GM21381 (cell line): ENCODE data around the gene TMPRSS11A.

ENCODE experiments used
- ATAC-seq: cut with Tn5 transposase; IDR thresholded peaks from one replicate; pipeline ENCODE4 v1.9.1; 2021; ENCODE audit warnings: mild to moderate bottlenecking, moderate library complexity; ENCODE audit not compliant: unreplicated experiment

TMPRSS11A gene

DNA sequence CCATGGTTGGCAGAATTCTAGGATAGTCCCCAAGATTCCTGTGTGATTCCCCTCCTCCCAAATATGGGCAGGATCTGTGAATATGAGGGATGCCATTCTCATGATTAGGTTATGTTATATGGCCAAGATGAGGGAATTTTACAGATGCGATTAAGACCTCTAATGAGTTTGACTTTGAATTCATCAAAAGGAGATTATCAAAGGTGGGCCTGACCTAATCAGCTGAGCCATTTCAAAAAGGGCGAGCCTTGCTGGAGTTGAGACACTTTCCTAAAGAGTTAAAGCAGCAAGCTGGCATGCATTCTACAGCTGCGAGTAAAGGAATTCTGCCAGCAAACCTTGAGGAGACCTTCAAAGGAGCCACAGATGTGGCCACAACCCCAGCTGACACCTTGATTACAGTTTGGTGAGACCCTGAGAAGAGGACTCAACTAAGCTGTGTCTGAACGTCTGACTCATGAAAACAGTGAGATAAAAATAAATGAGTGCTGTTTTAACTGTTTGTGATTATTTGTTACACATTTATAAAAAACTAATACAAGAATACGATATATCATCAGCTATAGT, 47.8 kb downstream of the TMPRSS11A start:
- no peak for ATAC-seq

DNA sequence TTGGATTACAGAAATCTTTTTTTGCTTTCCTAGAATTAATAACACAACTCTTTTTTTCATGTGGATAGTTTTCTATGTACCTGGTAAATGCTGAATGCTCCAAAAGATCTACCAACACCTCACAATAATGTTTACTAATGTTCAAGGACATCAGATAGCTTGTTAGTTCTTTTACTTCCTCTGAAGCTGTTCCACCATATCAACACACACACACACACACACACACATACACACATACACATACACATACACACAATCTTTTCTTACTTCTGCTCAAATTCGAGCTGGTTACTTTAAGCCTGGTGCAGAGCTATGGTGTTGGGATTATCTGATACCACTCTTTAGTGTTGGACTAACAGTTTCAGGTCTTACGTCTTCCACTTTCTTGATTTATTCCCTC, 51.2 kb downstream of the TMPRSS11A start:
- no peak for ATAC-seq

DNA sequence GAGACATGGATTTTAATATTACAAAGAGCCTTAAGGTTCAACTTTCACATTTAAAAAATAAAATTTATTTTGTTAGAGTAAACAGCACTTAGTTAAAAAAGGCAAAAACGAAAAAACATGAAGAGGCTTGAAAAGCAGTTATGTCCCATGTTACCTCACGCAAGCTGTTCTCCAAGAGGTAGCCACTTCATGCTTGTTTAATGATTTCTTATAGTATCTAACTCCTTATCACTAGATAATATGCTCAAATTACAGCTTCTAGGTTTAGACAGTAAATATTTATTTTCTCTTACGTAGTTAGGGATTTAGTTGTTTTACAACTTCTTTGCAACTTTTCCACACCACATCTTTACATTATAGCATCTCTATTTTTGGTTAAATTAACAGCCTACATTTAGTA, 51.7 kb downstream of the TMPRSS11A start:
- ATAC-seq = no peak

DNA sequence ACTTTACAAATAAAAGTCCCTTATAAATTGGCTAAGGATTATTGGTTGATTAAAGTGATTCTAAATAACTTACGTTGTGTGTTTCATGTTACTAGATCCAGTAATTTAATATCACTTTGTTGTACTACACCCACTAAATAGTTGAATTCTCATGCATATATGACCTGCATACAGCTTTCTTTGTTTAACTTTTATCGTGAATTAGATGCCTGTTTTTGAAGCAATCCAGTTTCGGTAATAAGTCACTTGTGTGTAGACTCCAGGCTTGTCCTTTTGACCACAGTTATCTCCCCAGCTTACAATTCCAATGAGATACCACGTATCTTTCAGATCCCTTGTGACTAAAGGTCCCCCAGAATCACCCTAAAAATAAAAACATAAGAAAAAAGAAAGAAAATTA, 52.2 kb downstream of the TMPRSS11A start:
- no peak for ATAC-seq

DNA sequence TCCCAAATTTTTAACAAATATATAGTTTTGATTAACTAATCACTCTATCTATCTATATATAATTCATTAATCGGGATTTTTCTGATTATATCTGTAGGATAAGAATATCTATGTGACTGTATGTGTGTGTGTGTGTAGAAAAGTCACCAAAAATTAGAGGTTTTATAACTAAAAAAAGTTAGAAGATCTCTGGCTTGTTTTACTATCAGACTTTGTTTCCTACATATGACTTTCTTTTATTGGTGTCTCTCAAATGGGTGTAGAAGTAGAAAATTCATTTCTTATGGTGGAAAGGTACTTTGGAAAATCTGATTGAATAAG, 52.7 kb downstream of the TMPRSS11A start:
- no peak for ATAC-seq

DNA sequence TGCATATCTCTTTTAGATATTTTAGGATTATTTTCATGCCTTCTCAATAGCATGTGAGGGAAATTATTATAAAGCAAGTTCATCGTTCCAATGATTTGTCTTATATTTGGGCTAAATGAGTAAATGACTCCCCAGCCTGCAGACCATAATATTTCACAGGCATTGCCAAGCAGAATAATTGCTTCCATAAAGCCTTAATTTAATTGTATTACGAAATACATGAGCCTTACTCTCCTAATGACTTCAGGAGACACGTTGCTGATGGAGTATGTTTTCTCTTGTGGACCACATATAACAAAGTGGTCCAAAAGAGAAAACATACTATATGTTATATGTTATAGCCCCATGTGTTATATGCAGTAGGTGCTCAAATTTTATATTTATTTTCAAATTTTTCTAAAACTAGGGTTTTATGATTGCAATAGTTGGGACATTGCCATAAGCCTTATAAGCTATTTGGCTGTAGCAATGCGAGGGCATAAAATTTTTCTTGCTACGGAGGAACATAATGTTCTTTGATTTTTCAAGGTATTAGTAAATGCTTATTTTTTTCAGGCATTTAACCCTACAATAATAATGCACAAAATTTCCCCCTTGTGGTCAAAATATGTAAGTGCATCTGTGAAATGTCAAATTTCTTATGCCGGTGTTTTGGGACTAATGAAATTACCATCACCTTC, 53.2 kb downstream of the TMPRSS11A start:
- no peak for ATAC-seq

DNA sequence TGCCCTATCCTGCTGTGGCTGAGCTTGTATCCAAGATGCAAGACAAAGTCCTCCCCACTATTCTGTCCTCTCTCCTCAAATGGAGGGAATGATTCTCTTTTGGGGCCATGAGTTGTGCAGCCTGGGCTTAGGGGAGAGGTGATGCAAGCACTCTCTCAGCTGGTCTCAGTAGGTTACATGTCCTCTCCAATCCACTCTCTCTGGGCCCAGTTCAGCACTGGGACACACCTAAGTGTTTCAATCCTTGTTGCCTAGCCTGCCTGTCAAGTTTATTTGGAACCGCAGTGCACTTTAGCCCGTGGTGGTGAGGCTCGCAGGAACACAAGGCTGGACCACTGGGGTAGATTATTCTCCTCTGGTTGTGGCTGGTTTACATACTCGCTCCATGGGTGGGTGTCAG, 55.6 kb downstream of the TMPRSS11A start:
- no peak for ATAC-seq

DNA sequence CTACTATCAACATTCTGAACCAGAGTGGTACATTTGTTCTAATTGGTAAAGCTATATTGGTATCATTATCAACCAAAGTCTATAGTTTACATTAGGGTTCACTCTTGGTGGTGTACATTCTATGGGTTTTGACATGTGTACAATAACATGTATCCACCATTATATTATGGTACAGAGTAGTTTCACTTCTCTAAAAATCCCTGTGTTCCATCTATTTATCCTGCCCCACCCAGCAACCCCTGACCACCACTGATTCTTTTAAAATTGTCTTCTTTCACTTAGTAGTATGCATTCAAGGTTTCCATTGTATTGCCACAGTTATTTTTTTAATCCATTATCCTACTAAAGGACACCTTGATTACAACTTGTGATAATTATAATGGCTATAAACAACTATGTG, 64.2 kb downstream of the TMPRSS11A start:
- ATAC-seq = no peak

DNA sequence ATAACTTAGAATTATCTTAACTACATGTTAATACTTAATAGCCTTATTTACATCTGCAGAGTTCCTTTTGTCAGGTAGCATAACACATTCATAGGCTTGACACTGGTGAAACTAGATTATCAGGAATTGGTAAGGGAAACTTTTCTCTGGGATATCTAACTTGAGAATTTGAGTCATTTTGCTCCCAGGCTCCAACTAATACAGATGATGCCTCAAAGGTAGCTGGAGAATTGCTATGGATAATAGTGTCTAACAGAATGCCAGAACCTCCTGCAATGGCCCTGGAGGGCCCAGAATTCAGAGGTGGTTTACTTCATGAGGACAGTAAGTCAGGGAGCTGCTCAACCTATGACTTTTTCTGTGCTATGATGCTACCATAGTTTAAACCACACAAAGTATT, 65.6 kb downstream of the TMPRSS11A start:
- ATAC-seq = no peak

DNA sequence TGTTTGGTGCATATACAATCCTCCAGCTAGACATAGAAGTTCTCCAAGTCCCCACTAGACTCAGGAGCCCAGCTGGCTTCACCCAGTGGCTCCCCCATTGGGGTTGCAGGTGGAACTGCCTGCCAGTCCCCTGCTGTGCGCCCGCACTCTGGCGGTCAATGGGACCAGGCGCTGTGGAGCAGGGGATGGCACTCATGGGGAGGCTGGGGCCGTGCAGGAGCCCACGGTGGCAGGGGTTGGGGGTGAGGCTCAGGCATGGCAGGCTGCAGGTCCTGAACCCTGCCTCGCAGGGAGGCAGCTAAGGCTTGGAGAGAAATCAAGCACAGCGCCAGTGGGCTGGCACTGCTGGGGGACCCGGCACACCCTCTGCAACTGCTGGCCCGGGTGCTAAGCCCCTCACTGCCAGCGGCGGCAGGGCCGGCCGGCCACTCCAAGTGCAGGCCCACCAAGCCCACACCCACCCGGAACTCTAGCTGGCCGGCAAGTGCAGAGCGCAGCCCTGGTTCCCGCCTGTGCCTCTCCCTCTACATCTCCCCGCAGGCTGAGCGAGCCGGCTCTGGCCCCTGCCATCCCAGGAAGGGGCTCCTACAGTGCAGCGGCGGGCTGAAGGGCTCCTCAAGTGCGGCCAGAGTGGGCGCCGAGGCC, 66.8 kb downstream of the TMPRSS11A start:
- no peak for ATAC-seq

DNA sequence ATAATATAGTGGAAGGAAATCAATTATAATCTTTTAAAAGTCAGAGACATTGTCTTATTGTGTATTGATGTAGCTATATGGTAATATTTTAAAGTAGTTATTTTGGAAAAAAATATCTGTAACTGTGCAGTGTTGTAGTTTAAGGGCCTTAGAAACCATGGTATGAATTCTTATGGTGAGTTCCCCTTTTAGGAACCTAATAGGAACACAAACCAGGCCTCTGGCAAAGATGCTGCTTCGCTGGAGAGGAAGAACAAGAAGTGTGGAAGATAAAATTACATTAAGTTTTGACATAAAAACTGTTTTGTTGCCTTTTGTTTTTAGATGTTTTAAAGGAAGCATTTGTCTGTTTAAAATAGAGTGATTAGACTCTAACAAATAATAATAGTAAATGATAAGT, 68.6 kb downstream of the TMPRSS11A start:
- no peak for ATAC-seq

DNA sequence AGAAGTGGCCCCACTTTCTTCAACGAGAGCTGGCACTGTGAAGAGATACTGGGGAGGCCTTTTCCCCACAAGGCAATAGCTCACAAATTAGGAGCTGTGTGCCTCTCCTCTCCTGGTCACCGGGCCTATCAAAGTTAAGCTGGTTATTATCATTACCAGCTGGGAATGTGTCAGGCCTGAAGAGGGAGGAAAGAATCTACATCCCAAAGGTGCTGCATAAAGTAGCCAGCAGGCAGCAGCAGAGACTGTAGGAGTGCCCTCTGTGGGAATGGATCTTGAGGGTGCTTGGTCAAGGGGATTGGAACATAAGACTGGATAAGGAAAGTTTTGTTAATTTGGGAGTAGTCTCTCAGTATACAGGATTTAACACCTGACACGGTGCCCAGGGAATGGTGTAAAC, 70.4 kb downstream of the TMPRSS11A start:
- ATAC-seq = no peak

DNA sequence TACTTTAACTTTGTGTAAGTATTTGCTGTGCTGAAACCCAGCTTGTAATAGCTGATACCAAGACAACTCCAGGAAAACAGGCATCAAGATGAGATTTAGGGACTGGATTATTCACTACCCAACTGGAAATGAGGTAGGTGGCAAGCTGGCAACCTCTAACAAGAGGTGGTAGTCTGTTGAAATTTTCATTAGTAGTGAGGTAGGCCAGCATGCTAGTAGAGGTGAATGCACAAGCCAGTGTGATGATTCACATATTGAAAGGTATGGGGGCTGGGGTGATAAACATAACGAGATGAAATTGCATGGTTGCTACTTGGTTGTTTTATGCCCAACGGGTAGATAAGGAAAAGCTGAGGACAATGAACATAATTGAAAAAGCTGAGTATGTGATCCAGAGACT, 71.0 kb downstream of the TMPRSS11A start:
- no peak for ATAC-seq

DNA sequence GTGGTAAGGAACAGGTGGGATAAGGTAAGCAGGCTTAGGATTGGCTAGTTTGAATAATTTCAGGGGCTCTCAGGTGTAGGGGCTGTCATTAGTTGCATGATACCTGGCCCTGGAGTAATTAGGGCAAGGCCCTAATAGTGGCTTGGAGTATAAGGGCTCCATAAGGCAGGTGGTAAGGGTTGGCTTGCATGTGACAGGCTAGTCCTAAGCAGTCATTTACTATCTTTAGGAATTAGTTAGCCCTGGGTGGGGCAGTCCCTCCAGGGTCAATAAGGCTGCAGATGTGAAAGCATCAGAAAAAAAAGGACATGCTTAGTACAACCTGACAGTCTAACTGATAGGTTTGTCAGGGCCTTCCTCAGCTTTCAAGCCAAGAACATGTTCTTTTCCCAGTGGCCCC, 71.6 kb downstream of the TMPRSS11A start:
- ATAC-seq = no peak

DNA sequence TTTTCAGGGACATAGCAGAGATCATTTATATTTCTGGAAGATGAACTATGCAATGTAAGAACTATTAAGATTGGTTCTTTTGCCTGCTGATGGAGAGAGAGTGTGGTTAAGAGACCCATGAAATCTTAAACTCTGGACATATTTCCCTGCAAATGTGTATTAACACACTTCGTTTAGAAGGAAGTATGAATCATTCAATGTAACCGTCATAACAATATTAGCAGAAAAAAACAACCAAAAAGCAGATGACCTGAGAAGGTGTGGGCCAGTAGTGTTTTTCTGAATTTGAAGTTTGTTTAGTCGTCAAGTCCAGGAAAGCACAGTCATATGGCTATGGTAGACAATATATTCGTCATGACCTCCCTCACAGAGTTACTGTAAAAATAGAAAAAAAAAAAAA, 77.0 kb downstream of the TMPRSS11A start:
- no peak for ATAC-seq

DNA sequence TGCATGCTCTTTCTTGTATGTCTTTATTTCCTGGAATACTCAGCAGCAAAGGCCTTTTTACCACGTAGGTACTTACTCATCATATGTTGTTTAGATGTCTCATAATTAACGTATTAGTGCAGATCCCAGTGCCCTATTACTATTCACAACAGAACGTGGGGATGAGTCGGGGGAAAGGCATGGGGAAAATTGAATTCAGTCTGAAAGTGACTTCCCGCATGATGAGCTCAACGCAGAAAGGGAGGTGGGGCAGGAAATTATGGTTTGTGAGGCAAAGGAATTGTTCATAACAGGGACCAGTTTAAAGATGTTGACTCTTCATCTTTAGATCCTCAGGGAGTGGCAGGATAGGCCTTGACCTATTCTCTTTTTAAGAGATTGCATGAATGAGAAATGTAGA, 77.5 kb downstream of the TMPRSS11A start:
- no peak for ATAC-seq

DNA sequence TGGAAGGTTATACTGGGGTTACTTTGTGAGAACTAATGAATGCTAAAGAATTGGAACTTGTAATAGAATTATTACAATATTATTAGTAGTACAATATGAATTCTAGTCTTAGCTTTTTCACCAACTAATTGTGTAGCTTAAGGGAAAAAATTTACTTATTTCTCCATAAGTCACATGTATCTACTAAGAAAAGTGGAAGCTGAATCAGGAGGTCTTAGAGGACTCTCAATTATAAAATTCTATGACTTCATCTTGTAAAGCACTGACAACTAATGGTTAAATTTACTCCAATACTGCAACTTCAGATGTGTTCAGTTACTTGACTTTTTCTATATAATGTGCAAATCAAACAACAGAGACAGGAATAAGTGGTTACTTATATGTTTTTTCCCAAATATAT, 78.6 kb downstream of the TMPRSS11A start:
- no peak for ATAC-seq

DNA sequence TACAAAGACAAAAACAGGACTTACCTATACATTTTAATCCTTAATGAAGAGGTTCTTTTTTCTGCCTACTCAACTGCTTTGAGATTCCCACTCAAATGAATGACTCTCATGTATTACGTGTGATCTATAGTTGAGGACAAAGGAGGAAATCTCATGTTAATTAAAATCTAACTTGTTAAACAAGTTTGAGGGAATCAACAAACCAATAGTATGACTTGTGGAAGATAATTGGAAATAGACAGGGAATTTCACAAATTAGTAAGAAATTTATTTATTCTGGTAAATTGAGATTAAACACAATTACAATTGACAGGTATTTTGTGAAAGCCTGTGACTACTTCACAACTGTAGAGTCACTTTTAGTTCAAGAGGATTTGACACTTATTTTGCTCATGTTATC, 79.4 kb downstream of the TMPRSS11A start, which contains the start of gene TMPRSS11D:
TMPRSS11D (minus strand) TSS at position 101 of the 400 bp plus-strand sequence; CDS start at position 32, 69 bp downstream.
- no peak for ATAC-seq

DNA sequence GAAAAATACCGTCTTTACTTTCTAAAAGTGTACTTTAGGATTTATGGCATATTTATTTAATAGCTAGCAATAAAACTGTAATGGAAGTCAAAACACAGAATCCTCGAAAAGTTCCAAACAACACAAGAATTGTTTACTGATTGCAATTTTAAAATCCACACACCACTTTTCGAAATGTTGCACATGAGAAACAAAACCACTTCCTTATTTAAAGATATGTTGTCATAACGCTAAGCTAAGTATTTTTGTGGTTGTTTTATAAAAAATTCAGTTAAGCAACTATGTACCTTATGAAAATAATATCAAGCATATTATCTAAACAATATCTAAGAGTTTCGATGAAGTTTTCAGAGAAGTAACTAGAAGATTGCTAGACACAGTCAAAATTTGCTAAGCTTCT, 79.8 kb downstream of the TMPRSS11A start:
- ATAC-seq = no peak

DNA sequence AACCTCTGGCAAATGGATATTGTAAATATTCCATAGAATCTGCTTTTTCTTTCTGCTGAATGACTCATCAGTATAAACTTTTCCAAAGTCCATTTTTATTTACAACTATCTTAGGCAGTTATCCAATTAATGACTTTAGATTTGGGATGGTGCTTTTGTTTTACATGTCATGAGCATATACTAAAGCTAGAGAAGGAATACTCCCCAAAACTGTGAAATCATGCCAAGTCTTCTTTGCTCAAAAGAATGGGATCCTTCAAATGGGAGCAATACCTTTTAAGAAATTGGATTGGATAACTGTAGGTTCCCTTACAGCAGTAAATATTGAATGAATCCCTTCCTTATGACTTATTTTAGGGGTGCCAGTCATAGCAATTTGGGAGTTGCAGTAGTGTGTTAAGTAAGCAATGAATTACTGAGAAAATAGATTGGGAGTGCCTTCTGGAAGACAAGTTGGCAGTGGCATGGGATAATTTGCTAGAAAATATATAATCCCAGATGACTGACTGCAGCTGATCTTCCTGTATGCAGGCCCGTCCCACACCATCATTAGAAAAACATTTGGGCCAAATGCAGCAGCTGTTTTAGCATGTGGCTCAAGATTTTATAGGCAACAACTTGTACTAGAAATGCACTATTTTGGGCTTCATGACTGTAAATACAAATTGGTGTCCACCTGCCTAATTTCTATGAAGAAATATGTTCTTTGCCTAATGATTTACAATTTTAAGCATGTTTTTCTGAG, 82.3 kb downstream of the TMPRSS11A start:
- ATAC-seq = no peak

DNA sequence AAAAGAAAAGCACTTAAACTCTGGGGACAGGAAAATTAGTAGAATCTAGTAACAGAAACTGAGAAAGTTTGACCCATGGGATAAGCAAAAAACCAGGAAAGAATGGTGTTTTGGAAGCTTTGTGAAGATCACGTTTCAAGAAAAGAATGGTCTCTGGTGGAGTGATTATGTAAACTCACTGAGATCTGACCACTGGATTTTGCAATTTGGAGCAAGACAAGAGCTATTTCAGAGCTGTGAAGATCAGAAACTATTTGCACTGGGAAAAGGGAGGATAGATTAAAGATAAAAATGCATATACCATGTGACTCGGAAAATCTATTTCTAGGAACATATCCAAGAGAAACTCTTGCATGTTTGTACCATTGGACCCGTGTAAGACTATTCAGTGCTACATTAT, 83.8 kb downstream of the TMPRSS11A start:
- no peak for ATAC-seq

DNA sequence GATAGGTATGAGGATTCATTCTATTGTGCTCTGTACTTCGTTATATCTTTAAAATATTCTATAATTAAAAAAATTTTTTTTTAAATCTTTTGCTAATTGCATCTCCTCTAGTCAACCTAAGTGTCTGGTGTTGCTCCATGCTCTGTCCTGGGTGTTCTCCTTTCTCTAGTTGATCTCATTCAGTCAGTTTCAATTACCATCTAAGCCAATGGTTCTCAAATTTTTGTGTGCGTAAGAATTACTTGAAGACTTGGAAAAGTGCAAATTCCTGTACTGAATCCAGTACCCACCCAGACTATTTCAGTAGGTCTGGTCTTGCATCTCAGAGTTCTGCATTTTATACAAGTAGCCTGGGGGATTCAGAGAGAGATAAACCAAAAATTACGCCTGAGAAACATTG, 86.2 kb downstream of the TMPRSS11A start:
- ATAC-seq = no peak
